ENCODE results near the gene ERCC2.

The ERCC2 gene

DNA sequence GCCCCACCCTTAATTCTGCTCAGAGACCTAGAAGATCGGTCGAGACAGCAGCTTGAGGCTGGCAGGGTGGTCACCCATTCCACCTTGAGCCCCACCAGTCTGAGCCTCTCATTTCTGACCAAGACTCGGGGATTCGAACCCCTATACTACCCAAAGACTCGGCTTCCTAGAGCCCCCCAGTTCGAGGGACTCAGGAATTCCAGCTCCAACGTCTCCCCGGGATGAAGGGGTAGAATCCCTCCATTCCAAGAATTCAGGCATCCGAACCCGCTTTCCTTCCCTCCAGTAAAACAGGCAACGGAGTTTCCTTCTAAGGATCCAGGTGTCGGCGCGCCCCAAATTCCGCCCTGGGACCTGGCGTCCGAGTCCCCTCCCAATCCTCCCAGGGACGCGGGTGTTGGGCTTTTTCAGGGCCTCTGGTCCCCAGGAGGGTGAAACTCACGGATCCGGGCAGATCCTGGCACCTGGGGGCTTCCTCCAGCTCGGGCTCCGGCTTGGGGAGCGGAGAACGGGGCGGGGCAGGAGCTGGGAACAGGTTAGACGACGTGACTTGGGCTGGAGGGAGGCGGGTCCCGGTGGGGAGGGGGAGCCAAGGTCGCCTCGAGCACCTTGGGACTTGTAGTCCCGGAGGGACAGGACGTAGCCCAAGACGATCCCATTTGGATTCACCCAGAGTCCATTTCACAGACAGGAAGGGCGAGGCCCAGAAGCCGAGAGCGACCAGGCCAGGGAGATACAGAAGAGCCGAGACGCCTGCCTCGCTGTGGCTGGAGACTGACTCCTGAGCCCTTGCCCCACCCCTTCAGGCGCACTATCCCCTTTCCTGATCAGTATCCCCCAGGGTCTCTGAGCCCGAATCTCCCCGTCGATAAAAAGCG lies 34.4 kb upstream of the ERCC2 start, which contains the start of gene PPP1R13L:
PPP1R13L (minus strand) TSS at position 513 of the 878 bp plus-strand sequence. CDS start 6,751 bp downstream, outside the sequence.
- Histone ChIP-seq H3K36me3 (peaks cover 0 to 17% (median 8%) of the 10 kb centered on the region in 11 experiments; a peak in 11 of 22 replicates), H4K20me1 (peaks cover 0 to 60% (median 23%) of the 10 kb centered on the region in 11 experiments; a peak in 16 of 22 replicates), H3K4me3 (peak within 1 kb of the TSS; percentile 69 to 96 (median 85)), H3K4me2 (peak within 1 kb of the TSS; percentile 90 to 100 (median 96)), H3K4me1 (peaks cover 44 to 52% (median 47%) of the 10 kb centered on the region in 10 experiments), H3K27me3 (peaks cover 35 to 41% (median 39%) of the 10 kb centered on the region in 11 experiments), H3K27ac (peak within 1 kb of the TSS in 10 of 11 experiments; percentile 95 to 99 (median 98); a peak in 20 of 22 replicates), H3K9ac (peak within 1 kb of the TSS; percentile 90 to 98 (median 95)), H3K9me3 (replicated peaks in 1 of 11) (no peaks in the 10 kb centered on the region)
- TF ChIP-seq Cebpa-rat (IDR thresholded peaks at IDR 0.05): no peak

DNA sequence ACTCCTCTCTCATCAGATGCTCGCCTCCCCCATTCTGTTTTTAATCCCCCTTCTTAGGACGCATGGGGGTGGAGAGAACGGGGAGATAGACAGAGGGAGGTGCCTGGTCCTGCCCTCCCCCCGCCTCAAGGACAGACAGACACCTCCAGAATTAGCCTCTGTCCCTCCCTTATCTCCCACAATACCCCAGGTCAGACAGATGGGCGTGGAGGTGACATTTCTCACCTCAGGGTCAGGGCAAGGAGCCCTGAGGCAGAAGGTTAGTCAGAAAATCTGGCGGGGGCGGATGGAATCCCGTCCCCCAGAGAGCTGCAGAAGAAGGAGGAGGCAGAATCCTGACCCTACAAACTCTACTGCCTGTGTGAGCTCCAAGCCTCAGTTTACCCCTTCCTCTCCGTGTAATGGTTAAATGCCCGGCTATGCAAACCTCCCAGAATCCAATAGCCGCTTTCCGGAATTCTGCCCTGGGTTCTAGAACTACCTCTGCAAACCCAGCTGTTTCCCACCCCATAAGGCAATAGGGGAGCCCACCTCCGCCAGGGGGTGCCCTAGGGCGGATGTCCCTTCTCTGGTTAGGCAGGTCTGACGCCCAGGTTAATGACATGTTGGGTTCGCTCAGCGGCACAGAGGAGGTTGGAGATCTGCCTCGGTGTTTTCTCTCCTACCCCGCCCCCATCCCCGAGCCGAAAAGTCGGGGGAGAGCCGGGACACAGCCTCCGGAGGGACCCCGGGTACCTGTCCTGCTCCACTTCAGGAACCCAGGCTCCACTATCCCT lies 33.6 kb upstream of the ERCC2 start:
- no peak for TF ChIP-seq Cebpa-rat (IDR thresholded peaks at IDR 0.05)
- Histone ChIP-seq H3K9ac (peak overlapping the region in 4 of 11 experiments; percentile 23 to 98 (median 98); a peak in 4 of 22 replicates), H3K27me3 (peaks cover 35 to 43% (median 39%) of the 10 kb centered on the region in 11 experiments), H3K4me3 (peak overlapping the region; percentile 69 to 96 (median 85); a peak in 12 of 20 replicates), H3K36me3 (peaks cover 0 to 12% (median 8%) of the 10 kb centered on the region in 11 experiments; a peak in 11 of 22 replicates), H3K4me1 (peaks cover 38 to 46% (median 43%) of the 10 kb centered on the region in 10 experiments), H4K20me1 (peaks cover 0 to 54% (median 19%) of the 10 kb centered on the region in 11 experiments; a peak in 15 of 22 replicates), H3K9me3 (replicated peaks in 1 of 11) (no peaks in the 10 kb centered on the region), H3K27ac (no peak overlapping the region), H3K4me2 (peak overlapping the region; percentile 90 to 100 (median 96))

DNA sequence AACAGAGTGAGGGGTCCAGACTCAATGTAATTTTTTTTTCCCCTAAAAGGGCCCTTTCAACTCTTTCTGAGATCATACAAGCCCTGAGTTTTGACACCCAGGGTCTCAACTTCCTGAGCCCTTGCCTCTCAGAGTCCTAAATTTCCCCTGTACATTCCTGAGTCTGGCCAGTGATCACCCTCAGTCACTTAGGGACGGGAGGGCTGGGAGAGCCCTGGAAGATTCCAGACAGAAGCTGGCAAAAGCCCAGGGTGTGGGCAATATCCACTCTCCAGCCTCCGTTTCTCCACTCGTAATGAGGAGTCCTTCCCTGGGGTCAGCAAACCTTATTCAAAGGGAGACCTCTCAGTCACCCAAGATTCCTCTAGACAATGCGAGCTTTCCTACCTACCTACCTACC lies 32.9 kb upstream of the ERCC2 start:
- TF ChIP-seq Cebpa-rat (IDR thresholded peaks at IDR 0.05): no peak
- no peak overlapping the region for H3K4me3 ChIP-seq
- H3K27ac ChIP-seq: no peak overlapping the region
- peaks cover 38 to 46% (median 43%) of the 10 kb centered on the region in 10 experiments for H3K4me1 ChIP-seq
- no peak overlapping the region for H3K4me2 ChIP-seq
- H4K20me1 ChIP-seq: peaks cover 0 to 47% (median 13%) of the 10 kb centered on the region in 11 experiments; a peak in 13 of 22 replicates
- H3K9ac ChIP-seq: no peak overlapping the region
- peaks cover 35 to 49% (median 41%) of the 10 kb centered on the region in 11 experiments for H3K27me3 ChIP-seq
- H3K36me3 ChIP-seq: peaks cover 0 to 5% (median 3%) of the 10 kb centered on the region in 11 experiments; a peak in 10 of 22 replicates
- H3K9me3 ChIP-seq (replicated peaks in 1 of 11): no peaks in the 10 kb centered on the region

DNA sequence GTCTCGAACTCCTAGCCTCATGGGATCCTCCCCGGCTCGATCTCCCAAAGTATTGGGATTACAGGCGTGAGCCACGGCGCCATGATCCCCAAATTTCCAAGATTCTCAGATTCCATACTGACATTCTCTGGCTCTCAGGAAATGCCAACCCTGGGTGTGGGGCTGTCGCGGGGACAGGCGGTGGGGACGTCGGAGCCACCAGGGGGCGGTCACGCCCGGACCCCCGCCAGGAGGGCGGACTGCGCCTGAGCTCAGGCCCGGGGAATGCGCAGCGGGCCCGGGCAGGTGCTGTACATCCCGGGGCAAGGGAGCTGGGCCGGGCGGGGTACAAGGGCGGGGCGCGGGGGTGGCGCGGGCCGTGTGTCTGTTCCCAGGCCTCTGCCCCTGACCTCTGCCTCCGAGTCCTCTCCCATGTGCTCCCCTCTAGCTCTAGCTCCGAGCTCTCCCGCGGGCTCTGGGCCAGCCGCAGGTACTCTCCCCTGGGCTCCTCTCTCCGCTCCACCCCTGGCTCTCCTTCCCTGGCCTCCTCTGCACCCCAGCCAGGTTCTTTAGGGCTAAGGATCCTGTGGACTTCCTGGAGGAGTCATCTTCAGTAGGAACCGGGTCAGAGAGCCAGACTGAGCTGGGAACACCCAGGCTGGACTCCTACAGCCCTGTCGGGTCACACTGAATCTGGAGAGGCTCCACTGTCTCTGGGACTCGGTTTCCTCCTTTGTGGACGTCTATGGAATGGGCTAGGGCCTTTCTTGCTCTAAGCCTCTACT lies 32.1 kb upstream of the ERCC2 start:
- Histone ChIP-seq H3K27me3 (peaks cover 35 to 54% (median 41%) of the 10 kb centered on the region in 11 experiments), H3K27ac (no peak overlapping the region), H3K4me1 (peaks cover 34 to 44% (median 39%) of the 10 kb centered on the region in 10 experiments), H3K36me3 (no peaks in the 10 kb centered on the region), H3K9ac (no peak overlapping the region; a peak in 1 of 22 replicates), H3K4me2 (0 out of 22 replicates have a peak overlapping the region, but pooled peaks of 1 of the 11 experiments have one; percentile 3), H4K20me1 (peaks cover 0 to 44% (median 13%) of the 10 kb centered on the region in 11 experiments; a peak in 9 of 22 replicates), H3K9me3 (replicated peaks in 1 of 11) (no peaks in the 10 kb centered on the region), H3K4me3 (no peak overlapping the region)
- no peak for TF ChIP-seq Cebpa-rat (IDR thresholded peaks at IDR 0.05)

DNA sequence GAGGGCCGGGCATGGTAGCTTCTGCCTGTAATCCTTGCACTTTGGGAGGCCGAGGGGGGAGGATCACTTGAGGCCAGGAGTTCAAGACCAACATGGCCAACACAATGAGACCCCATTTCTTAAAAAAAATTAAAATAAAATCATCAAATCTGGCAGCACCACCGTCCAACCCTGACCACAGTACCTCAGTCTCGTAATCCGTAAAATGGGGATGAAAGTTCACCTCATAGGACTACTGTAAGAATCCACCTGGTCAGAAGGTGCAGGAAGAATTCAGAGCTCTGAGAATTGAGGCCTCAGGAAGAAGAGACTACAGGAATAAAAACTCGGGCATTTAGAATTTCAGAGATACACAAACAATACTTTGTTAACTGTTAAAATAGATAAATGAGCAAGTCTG lies 31.4 kb upstream of the ERCC2 start:
- H3K36me3 ChIP-seq: no peaks in the 10 kb centered on the region
- no peak overlapping the region for H3K4me3 ChIP-seq
- H3K9me3 ChIP-seq (replicated peaks in 1 of 11): no peaks in the 10 kb centered on the region
- TF ChIP-seq Cebpa-rat (IDR thresholded peaks at IDR 0.05): no peak
- H3K27me3 ChIP-seq: peaks cover 35 to 54% (median 41%) of the 10 kb centered on the region in 11 experiments
- no peak overlapping the region for H3K4me2 ChIP-seq
- peaks cover 27 to 38% (median 33%) of the 10 kb centered on the region in 10 experiments for H3K4me1 ChIP-seq
- H3K27ac ChIP-seq: no peak overlapping the region
- H4K20me1 ChIP-seq: peaks cover 0 to 38% (median 13%) of the 10 kb centered on the region in 11 experiments; a peak in 9 of 22 replicates
- H3K9ac ChIP-seq: no peak overlapping the region

DNA sequence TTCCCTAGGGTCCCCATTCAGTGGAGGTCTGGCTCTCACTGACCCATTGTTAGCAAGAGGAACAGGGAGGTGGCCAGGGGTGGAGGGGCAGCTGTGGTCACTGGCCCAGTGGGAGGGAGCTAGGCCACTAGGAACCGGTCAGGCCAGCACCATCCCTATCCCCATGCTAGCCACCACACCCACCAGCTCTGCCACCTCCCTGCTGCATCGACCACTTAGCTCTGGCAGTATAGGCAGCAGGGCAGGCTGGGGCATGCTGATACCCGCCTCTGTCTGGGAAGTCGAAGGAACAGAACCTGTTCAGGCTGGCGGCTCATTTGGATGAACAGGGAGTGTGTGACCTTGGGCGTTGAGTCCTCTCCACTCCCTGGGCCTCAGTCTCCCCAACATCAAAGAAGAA lies 29.8 kb upstream of the ERCC2 start:
- no peak overlapping the region for H3K9ac ChIP-seq
- H4K20me1 ChIP-seq: peaks cover 0 to 39% (median 13%) of the 10 kb centered on the region in 11 experiments; a peak in 10 of 22 replicates
- no peak overlapping the region for H3K4me3 ChIP-seq
- H3K9me3 ChIP-seq (replicated peaks in 1 of 11): no peaks in the 10 kb centered on the region
- no peak overlapping the region for H3K27ac ChIP-seq
- TF ChIP-seq Cebpa-rat (IDR thresholded peaks at IDR 0.05): no peak
- H3K4me1 ChIP-seq: peaks cover 26 to 40% (median 31%) of the 10 kb centered on the region in 10 experiments
- no peak overlapping the region for H3K4me2 ChIP-seq
- peaks cover 34 to 53% (median 40%) of the 10 kb centered on the region in 11 experiments for H3K27me3 ChIP-seq
- no peaks in the 10 kb centered on the region for H3K36me3 ChIP-seq

DNA sequence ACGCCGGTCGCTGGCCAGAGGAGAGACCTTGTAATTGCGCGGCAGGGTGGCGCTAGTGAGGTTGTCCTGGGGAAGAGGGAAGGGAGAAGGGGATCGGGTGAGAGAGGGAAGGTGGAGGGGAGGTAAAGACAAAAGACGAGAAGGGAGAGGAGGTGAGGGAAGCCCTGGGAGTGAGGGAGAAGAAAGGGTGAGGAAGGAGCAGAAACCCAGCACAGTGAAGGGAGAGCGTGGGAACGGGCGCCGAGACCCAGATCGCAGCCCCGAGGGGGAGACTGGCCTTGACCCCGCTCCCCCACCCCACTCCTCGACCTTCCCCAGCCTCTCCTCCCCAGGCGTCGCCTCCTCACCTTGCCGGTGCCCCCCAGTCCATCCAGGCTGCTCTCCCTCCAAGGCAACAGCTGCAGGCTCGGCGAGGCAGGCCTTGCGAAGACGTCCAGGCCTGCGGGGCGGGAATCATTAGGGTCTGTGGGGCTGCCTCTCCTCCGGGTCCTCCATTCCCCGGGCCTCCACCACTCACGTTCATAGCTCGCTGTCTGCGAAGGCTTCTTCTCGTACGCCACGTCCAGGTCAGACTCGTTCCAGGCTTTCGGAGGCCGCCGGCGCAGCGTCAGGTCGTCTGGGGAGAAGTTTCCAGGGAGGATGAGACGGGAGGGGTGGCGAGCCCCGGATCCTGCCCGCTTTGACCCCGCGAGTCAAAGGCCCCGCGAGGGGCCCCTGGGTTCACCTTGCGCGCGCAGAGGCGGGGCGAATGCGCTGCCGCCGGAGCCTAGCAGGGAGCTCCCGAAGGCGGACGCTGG lies 25.6 kb upstream of the ERCC2 start:
- H3K4me2 ChIP-seq: peak overlapping the region in 4 of 11 experiments; percentile 18 to 23 (median 18); a peak in 2 of 22 replicates

More for the DNA sequence above, 25.6 kb upstream of the ERCC2 start:
- Histone ChIP-seq H3K4me1 (peaks cover 13 to 37% (median 24%) of the 10 kb centered on the region in 10 experiments), H4K20me1 (peaks cover 0 to 15% (median 0%) of the 10 kb centered on the region in 11 experiments; a peak in 6 of 22 replicates), H3K27ac (no peak overlapping the region), H3K4me3 (no peak overlapping the region), H3K9me3 (replicated peaks in 1 of 11) (no peaks in the 10 kb centered on the region), H3K27me3 (peaks cover 0 to 13% (median 4%) of the 10 kb centered on the region in 11 experiments; a peak in 7 of 22 replicates), H3K9ac (no peak overlapping the region), H3K36me3 (no peaks in the 10 kb centered on the region)
- no peak for TF ChIP-seq Cebpa-rat (IDR thresholded peaks at IDR 0.05)
